H1 (cell line): ENCODE results near the gene CNOT10. TPM values are rescaled to one million over a fixed set of nuclear protein-coding genes. Genes with fewer than 3 reads are reported as not detected.

Experiments
- CTCF ChIA-PET: fragments of 300-600 bp; sonication (Branson Sonifier 250); formaldehyde crosslinking; loops from one replicate; lab custom pipeline; 2021; ENCODE audit not compliant: partially characterized antibody; lab: Charles Lee
- POLR2A ChIA-PET: fragments of 300-600 bp; sonication (Branson Sonifier 250); formaldehyde crosslinking; loops from one replicate; lab custom pipeline; 2021; ENCODE audit warnings: inconsistent platforms; ENCODE audit not compliant: partially characterized antibody; lab: Charles Lee
- DNase-seq, 2 experiments: peaks; one replicate each; pipeline versions ENCODE4 v3.0.0 to v3.0.0-alpha.2; 2010 to 2022; ENCODE audit warnings: low spot score in 2 of 2, low read depth in 1 of 2, mixed read lengths in 1 of 2
- FAIRE-seq: peaks from 2 replicates; lab custom pipeline; 2011; peaks lifted over from hg19 to GRCh38; lab: Jason Lieb, UNC
- H2AFZ ChIP-seq: 2 replicates; pipeline ENCODE4 v1.8.1; 2012; ENCODE audit warnings: low read length, inconsistent platforms
- H2AK5ac ChIP-seq: 2 replicates; pipeline ENCODE4 v1.6.1; 2013; ENCODE audit warnings: low read depth, low read length
- H2BK120ac ChIP-seq: replicated peaks from 2 replicates; pipeline ENCODE3; 2013; ENCODE audit warnings: low read depth, low read length, inconsistent platforms
- H2BK12ac ChIP-seq: 2 replicates; pipeline ENCODE4 v1.6.1; 2013; ENCODE audit warnings: low read depth, low read length
- H2BK15ac ChIP-seq: 2 replicates; pipeline ENCODE4 v1.6.1; 2013; ENCODE audit warnings: low read length
- H2BK20ac ChIP-seq: 2 replicates; pipeline ENCODE4 v1.6.1; 2013; ENCODE audit warnings: low read length
- H2BK5ac ChIP-seq: 2 replicates; pipeline ENCODE4 v1.6.1; 2013; ENCODE audit warnings: low read depth, low read length
- H3K14ac ChIP-seq: 2 replicates; pipeline ENCODE4 v1.6.1; 2013; ENCODE audit warnings: inconsistent platforms; ENCODE audit not compliant: insufficient read length
- H3K18ac ChIP-seq: 2 replicates; pipeline ENCODE4 v1.6.1; 2013; ENCODE audit warnings: low read length; ENCODE audit errors: extremely low read depth
- H3K23ac ChIP-seq: 2 replicates; pipeline ENCODE4 v1.6.1; 2013; ENCODE audit warnings: inconsistent platforms; ENCODE audit not compliant: insufficient read length
- H3K23me2 ChIP-seq: 2 replicates; pipeline ENCODE4 v1.6.1; 2013; ENCODE audit warnings: low read depth, low read length
- H3K27ac ChIP-seq: 2 replicates; pipeline ENCODE4 v1.6.1; 2011; ENCODE audit warnings: low read depth, low read length, inconsistent platforms
- H3K27me3 ChIP-seq, 4 experiments: replicated peaks in 1 of 4; 1 replicate in 1 of 4; 2 replicates in 3 of 4; pipeline versions ENCODE4 v1.6.1 to v1.8.1; 2011 to 2013; ENCODE audit warnings: low read length in 3 of 4, mild to moderate bottlenecking in 3 of 4, inconsistent platforms in 2 of 4, mixed read lengths in 2 of 4, moderate library complexity in 1 of 4; ENCODE audit not compliant: control insufficient read depth in 3 of 4, insufficient read depth in 3 of 4; ENCODE audit errors: extremely low read depth in 1 of 4
- H3K36me3 ChIP-seq, 4 experiments: 2 replicates each; pipeline versions ENCODE4 v1.6.1 to v1.8.1; 2011 to 2013; ENCODE audit warnings: mild to moderate bottlenecking in 4 of 4, low read length in 3 of 4, moderate library complexity in 2 of 4, control low read depth in 1 of 4, inconsistent platforms in 1 of 4; ENCODE audit not compliant: insufficient read depth in 4 of 4, control insufficient read depth in 2 of 4
- H3K4ac ChIP-seq: replicated peaks from 2 replicates; pipeline ENCODE3; 2013; ENCODE audit warnings: low read length, low read depth, mixed read lengths, inconsistent platforms; ENCODE audit not compliant: insufficient read length
- H3K4me1 ChIP-seq, 4 experiments: replicated peaks in 1 of 4; 1 replicate in 1 of 4; 2 replicates in 3 of 4; pipeline versions ENCODE4 v1.6.1 to v1.8.1; 2011 to 2013; ENCODE audit warnings: low read length in 3 of 4, inconsistent platforms in 2 of 4, mixed read lengths in 1 of 4; ENCODE audit not compliant: insufficient read depth in 4 of 4, control insufficient read depth in 3 of 4
- H3K4me2 ChIP-seq, 2 experiments: 2 replicates each; pipeline versions ENCODE4 v1.6.1 to v1.8.1; 2011 to 2013; ENCODE audit warnings: low read depth in 2 of 2, low read length in 2 of 2, control low read depth in 1 of 2, inconsistent platforms in 1 of 2, mild to moderate bottlenecking in 1 of 2; ENCODE audit not compliant: insufficient read depth in 1 of 2
- H3K4me3 ChIP-seq, 4 experiments: fragments of 200-600, 300-600 bp in 1 of 4; sonication (generic), shearing (Covaris generic), sonication (Bioruptor Twin) in 1 of 4; 2 replicates each; pipeline versions ENCODE4 v1.5.1 to v1.8.1; 2011 to 2016; ENCODE audit warnings: low read length in 4 of 4, low read depth in 3 of 4, control low read depth in 2 of 4, inconsistent platforms in 2 of 4, mild to moderate bottlenecking in 2 of 4, mixed read lengths in 1 of 4, moderate library complexity in 1 of 4; ENCODE audit not compliant: insufficient read depth in 2 of 4; ENCODE audit errors: extremely low read depth in 1 of 4
- H3K56ac ChIP-seq: replicated peaks from 2 replicates; pipeline ENCODE3; 2013; ENCODE audit warnings: low read depth, mild to moderate bottlenecking, mixed read lengths, low read length, inconsistent platforms; ENCODE audit not compliant: insufficient read length
- H3K79me1 ChIP-seq: 2 replicates; pipeline ENCODE4 v1.6.1; 2013; ENCODE audit warnings: low read depth, low read length, control low read depth
- H3K79me2 ChIP-seq, 2 experiments: 2 replicates each; pipeline versions ENCODE4 v1.6.1 to v1.8.1; 2012 to 2013; ENCODE audit warnings: low read length in 2 of 2, mild to moderate bottlenecking in 2 of 2, inconsistent platforms in 1 of 2; ENCODE audit not compliant: insufficient read depth in 2 of 2, control insufficient read depth in 1 of 2
- H3K9ac ChIP-seq, 4 experiments: replicated peaks in 1 of 4; 1 replicate in 1 of 4; 2 replicates in 3 of 4; pipeline versions ENCODE4 v1.6.1 to v1.8.1; 2011 to 2013; ENCODE audit warnings: low read depth in 3 of 4, low read length in 3 of 4, control low read depth in 2 of 4, mild to moderate bottlenecking in 2 of 4, moderate library complexity in 2 of 4, inconsistent platforms in 1 of 4; ENCODE audit errors: extremely low read depth in 1 of 4
- H3K9me3 ChIP-seq, 2 experiments: 2 replicates each; pipeline versions ENCODE4 v1.6.1 to v1.8.1; 2012 to 2013; ENCODE audit warnings: mild to moderate bottlenecking in 2 of 2, moderate library complexity in 2 of 2, control low read depth in 1 of 2, inconsistent platforms in 1 of 2, low read depth in 1 of 2, low read length in 1 of 2, mixed read lengths in 1 of 2; ENCODE audit not compliant: insufficient read depth in 2 of 2
- H4K20me1 ChIP-seq, 2 experiments: replicated peaks in 1 of 2; 2 replicates each; pipeline versions ENCODE3 to v1.8.1; 2011 to 2013; ENCODE audit warnings: inconsistent platforms in 2 of 2, low read length in 2 of 2, mild to moderate bottlenecking in 1 of 2; ENCODE audit not compliant: insufficient read depth in 2 of 2, control insufficient read depth in 1 of 2
- H4K5ac ChIP-seq: 2 replicates; pipeline ENCODE4 v1.6.1; 2013; ENCODE audit warnings: low read length, low read depth, mixed read lengths, inconsistent platforms; ENCODE audit not compliant: insufficient read length
- H4K8ac ChIP-seq: 2 replicates; pipeline ENCODE4 v1.8.0; 2013; ENCODE audit warnings: mild to moderate bottlenecking, moderate library complexity, low read length, inconsistent platforms; ENCODE audit not compliant: insufficient read depth; ENCODE audit errors: extremely low read depth
- H4K91ac ChIP-seq: replicated peaks from 2 replicates; pipeline ENCODE3; 2013; ENCODE audit warnings: low read length, mixed read lengths, inconsistent platforms; ENCODE audit not compliant: insufficient read length
- CBX5 ChIP-seq: fragments of 300-800, 300-1000 bp; sonication (generic); IDR thresholded peaks from 2 replicates; pipeline ENCODE4 v1.7.1; 2016; ENCODE audit warnings: antibody characterized with exemption, low read length, low read depth
- CEBPB ChIP-seq: IDR thresholded peaks from 2 replicates; pipeline ENCODE4 v1.6.1; 2012; ENCODE audit warnings: low read depth, low read length
- CREB1 ChIP-seq: IDR thresholded peaks from 2 replicates; pipeline ENCODE4 v1.6.1; 2012; ENCODE audit warnings: inconsistent platforms
- GABPA ChIP-seq: IDR thresholded peaks from 2 replicates; pipeline ENCODE4 v1.6.1; 2011; ENCODE audit warnings: mild to moderate bottlenecking, low read length, moderate library complexity, borderline replicate concordance; ENCODE audit not compliant: insufficient read depth
- GTF2F1 ChIP-seq: IDR thresholded peaks from 2 replicates; pipeline ENCODE4 v1.6.1; 2012; ENCODE audit warnings: low read depth, low read length, improper control_type of control experiment, borderline replicate concordance
- HDAC2 ChIP-seq, 2 experiments: fragments of 300-600 bp in 1 of 2; sonication (generic) in 1 of 2; IDR thresholded peaks; 2 replicates each; pipeline ENCODE4 v1.6.1; 2011 to 2012; ENCODE audit warnings: low read depth in 2 of 2, low read length in 2 of 2, mild to moderate bottlenecking in 2 of 2, moderate library complexity in 2 of 2, borderline replicate concordance in 1 of 2, inconsistent platforms in 1 of 2
- POLR2A ChIP-seq, 2 experiments: IDR thresholded peaks; 1 replicate in 1 of 2; 2 replicates in 1 of 2; pipeline ENCODE4 v1.6.1; 2011; ENCODE audit warnings: low read depth in 2 of 2, low read length in 2 of 2, mild to moderate bottlenecking in 2 of 2; ENCODE audit errors: control extremely low read depth in 1 of 2
- YY1 ChIP-seq: IDR thresholded peaks from 2 replicates; pipeline ENCODE4 v1.6.1; 2011; ENCODE audit warnings: low read depth, mild to moderate bottlenecking, low read length
- WGBS, 2 experiments: shearing (Covaris generic) in 1 of 2; methylation state at CpG; one replicate each; pipeline versions ENCODE4 v1.1.6 to v1.1.7; 2013 to 2015; ENCODE audit warnings: low lambda C conversion rate in 2 of 2, mixed read lengths in 2 of 2, inconsistent platforms in 1 of 2, low coverage in 1 of 2, missing lambda C conversion rate in 1 of 2; ENCODE audit not compliant: insufficient replicate concordance in 2 of 2, insufficient coverage in 1 of 2, insufficient read length in 1 of 2; ENCODE audit errors: extremely low coverage in 1 of 2, missing lambda C conversion rate in 1 of 2; 5-methylcytosine and 5-hydroxymethylcytosine counted together
- polyA plus RNA-seq, 7 experiments: library from polyadenylated mRNA; depleted of rRNA in 3 of 7; stranded (reverse) in 5 of 7; unstranded in 2 of 7; fragments of >200 nt in 5 of 7; fragments of 200-250 nt in 2 of 7; gene quantifications; 1 replicate in 5 of 7; 2 replicates in 1 of 7; 4 replicates in 1 of 7; pipeline versions ENCODE4 v1.2.1 to v1.2.3, GENCODE V29; 2011 to 2013; ENCODE audit warnings: missing spikeins in 2 of 7, mixed read lengths in 2 of 7
- total RNA-seq: library from RNA; stranded (reverse); fragmentation: NEBNext Ultra II Directional; extraction: Animal tissue kit (Norgen Biotek cat#: 25700); gene quantifications from 2 replicates; pipeline ENCODE4 v1.2.1, GENCODE V29; 2021
- TF ChIP-seq, protein P1 (sequence below), 3 experiments: IDR thresholded peaks; 1 replicate in 2 of 3; 2 replicates in 1 of 3; pipeline versions ENCODE4 v1.5.1 to v1.6.1; 2011; ENCODE audit warnings: low read length in 3 of 3, mild to moderate bottlenecking in 3 of 3, inconsistent platforms in 2 of 3, low read depth in 1 of 3, moderate library complexity in 1 of 3; ENCODE audit not compliant: insufficient read depth in 1 of 3; ENCODE audit errors: control extremely low read depth in 1 of 3
- TF ChIP-seq, protein P2 (sequence below): IDR thresholded peaks from 2 replicates; pipeline ENCODE4 v1.6.1; 2011; ENCODE audit warnings: low read length, improper control_type of control experiment

The CNOT10 gene
- total and polyA plus RNA-seq, 2 of the 8 experiments (the other 6 are each of a cell fraction or from before 2014, with no cell fraction given), result 39.9 to 55.9 TPM

DNA sequence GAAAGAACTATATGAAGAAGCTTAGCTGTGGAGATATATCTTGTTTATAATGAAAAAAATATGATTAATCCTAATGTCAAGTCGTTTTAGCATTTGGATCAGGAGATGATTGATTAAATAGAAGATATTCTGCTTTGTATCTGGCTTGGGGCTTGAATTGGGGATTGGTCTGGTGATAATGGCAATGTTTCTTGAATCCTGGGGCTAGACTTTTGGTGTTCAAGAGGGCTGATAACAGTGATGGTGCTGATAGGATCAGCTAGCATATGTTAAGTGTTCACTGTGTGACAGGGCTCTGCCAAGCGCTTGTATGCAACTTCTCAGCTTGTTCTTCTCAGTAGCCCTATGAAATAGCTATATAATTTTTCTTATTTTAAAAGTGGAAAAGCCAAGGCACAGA is 20.2 kb downstream of the CNOT10 start:
- POLR2A ChIA-PET, result interaction anchor here (1.0 kb wide), 1 partner anchor 12 kb away, joined by 3 read pairs; no protein-coding TSS in a partner anchor
- H2BK20ac ChIP-seq, result no peak overlapping the region
- H2AK5ac ChIP-seq, result no peak overlapping the region
- H4K5ac ChIP-seq, result no peak overlapping the region
- no peak overlapping the region for H2BK15ac ChIP-seq
- H3K18ac ChIP-seq, result no peak overlapping the region
- H3K14ac ChIP-seq, result no peak overlapping the region
- no peaks in the 10 kb centered on the region; the same call in 1 of the 2 replicates for H3K79me1 ChIP-seq
- no peaks in the 10 kb centered on the region for H3K27me3 ChIP-seq
- H3K9ac ChIP-seq, result no peak overlapping the region
- H4K8ac ChIP-seq, result no peak overlapping the region
- no peak overlapping the region for H4K91ac ChIP-seq
- FAIRE-seq (no peak), DNase-seq (no peak)
- H3K9me3 ChIP-seq, result no peaks in the 10 kb centered on the region
- H3K4me1 ChIP-seq, result no peaks in the 10 kb centered on the region
- no peak overlapping the region for H3K4me2 ChIP-seq
- 85% methylated on average over 2 of the region's 2 CpGs; no CpG with 5 or more reads in 1 of the 2 experiments for WGBS, 2 experiments
- peaks cover 0 to 27% of the 10 kb centered on the region in 2 experiments; a peak in 2 of 4 replicates for H3K79me2 ChIP-seq
- no peak overlapping the region for H2BK120ac ChIP-seq
- no peak overlapping the region for H3K4ac ChIP-seq
- no peak overlapping the region for H3K23ac ChIP-seq
- H2BK12ac ChIP-seq, result no peak overlapping the region
- H3K4me3 ChIP-seq, result no peak overlapping the region
- CTCF ChIA-PET, result interaction anchor here (0.7 kb wide), 2 partner anchors 14 to 757 kb away, joined by 3 to 6 read pairs; no protein-coding TSS in a partner anchor
- H4K20me1 ChIP-seq, result peaks cover 2% of the 10 kb centered on the region in 2 experiments
- H3K23me2 ChIP-seq, result no peaks in the 10 kb centered on the region
- H2BK5ac ChIP-seq, result no peak overlapping the region
- H3K27ac ChIP-seq, result no peak overlapping the region
- H3K56ac ChIP-seq, result no peak overlapping the region
- H2AFZ ChIP-seq, result no peak overlapping the region
- H3K36me3 ChIP-seq, result peaks cover 2 to 16% (median 7%) of the 10 kb centered on the region in 4 experiments; a peak in 2 of 8 replicates
- TF ChIP-seq CEBPB, result no peak
- TF ChIP-seq YY1, result no peak
- TF ChIP-seq, protein P1, sequence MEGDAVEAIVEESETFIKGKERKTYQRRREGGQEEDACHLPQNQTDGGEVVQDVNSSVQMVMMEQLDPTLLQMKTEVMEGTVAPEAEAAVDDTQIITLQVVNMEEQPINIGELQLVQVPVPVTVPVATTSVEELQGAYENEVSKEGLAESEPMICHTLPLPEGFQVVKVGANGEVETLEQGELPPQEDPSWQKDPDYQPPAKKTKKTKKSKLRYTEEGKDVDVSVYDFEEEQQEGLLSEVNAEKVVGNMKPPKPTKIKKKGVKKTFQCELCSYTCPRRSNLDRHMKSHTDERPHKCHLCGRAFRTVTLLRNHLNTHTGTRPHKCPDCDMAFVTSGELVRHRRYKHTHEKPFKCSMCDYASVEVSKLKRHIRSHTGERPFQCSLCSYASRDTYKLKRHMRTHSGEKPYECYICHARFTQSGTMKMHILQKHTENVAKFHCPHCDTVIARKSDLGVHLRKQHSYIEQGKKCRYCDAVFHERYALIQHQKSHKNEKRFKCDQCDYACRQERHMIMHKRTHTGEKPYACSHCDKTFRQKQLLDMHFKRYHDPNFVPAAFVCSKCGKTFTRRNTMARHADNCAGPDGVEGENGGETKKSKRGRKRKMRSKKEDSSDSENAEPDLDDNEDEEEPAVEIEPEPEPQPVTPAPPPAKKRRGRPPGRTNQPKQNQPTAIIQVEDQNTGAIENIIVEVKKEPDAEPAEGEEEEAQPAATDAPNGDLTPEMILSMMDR (IDR thresholded peaks at IDR 0.05; ENCODE audit: control extremely low read depth in 1 of 3, insufficient read depth in 1 of 3, low read depth in 1 of 3, low read length in 3 of 3), result no peak
- TF ChIP-seq GABPA, result no peak
- TF ChIP-seq HDAC2 (IDR thresholded peaks at IDR 0.05; ENCODE audit: borderline replicate concordance in 1 of 2, low read depth in 2 of 2, low read length in 2 of 2), result no peak
- no peak for TF ChIP-seq GTF2F1
- no peak for TF ChIP-seq POLR2A (IDR thresholded peaks at IDR 0.05; ENCODE audit: control extremely low read depth in 1 of 2, low read depth in 2 of 2, low read length in 2 of 2)
- no peak for TF ChIP-seq CBX5
- TF ChIP-seq, protein P2, sequence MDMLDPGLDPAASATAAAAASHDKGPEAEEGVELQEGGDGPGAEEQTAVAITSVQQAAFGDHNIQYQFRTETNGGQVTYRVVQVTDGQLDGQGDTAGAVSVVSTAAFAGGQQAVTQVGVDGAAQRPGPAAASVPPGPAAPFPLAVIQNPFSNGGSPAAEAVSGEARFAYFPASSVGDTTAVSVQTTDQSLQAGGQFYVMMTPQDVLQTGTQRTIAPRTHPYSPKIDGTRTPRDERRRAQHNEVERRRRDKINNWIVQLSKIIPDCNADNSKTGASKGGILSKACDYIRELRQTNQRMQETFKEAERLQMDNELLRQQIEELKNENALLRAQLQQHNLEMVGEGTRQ, result no peak
- TF ChIP-seq CREB1, result no peak
